ENCODE measurements around the gene WDR27. TPM values are rescaled to one million over a fixed set of nuclear protein-coding genes. Genes with fewer than 3 reads are reported as not detected.

WDR27 gene
- total RNA-seq, 6 donors from 2014 or later: 20.1 to 80.7 (median 40.3) TPM

- WGBS, 2 donors: 6 to 7% methylated on average over 18 to 22 of the region's 22 CpGs
- ATAC-seq (ENCODE audit: low FRiP score in 2 of 2) (peak; percentile 65 to 79), DNase-seq (peak; percentile 46 to 82)
- Histone ChIP-seq H3K4me3 (peak overlapping the region; percentile 55 to 93 (median 74)), H3K4me1 (peaks cover 11 to 35% (median 18%) of the 10 kb centered on the region in 4 donors), H3K36me3 (no peaks in the 10 kb centered on the region), H3K27me3 (no peaks in the 10 kb centered on the region), H3K9me3 (no peaks in the 10 kb centered on the region), H3K27ac (peak overlapping the region; percentile 88 to 97 (median 91))
- TF ChIP-seq POLR2AphosphoS5 (IDR thresholded peaks at IDR 0.05) (peak in 1 of 2 donors; percentile 34), EP300 (IDR thresholded peaks at IDR 0.05) (no peak)
These were observed 20.8 kb upstream of the WDR27 start for GRCh38 chr6:169722362-169723199.

- TF ChIP-seq POLR2A (IDR thresholded peaks at IDR 0.05) (no peak), POLR2AphosphoS5 (IDR thresholded peaks at IDR 0.05) (no peak), CTCF (IDR thresholded peaks at IDR 0.05) (no peak), EP300 (IDR thresholded peaks at IDR 0.05) (no peak)
- Histone ChIP-seq H3K9me3 (no peaks in the 10 kb centered on the region), H3K4me1 (peaks cover 11 to 30% (median 15%) of the 10 kb centered on the region in 4 donors), H3K36me3 (peaks cover 0 to 22% (median 12%) of the 10 kb centered on the region in 4 donors), H3K27ac (no peak overlapping the region), H3K4me3 (no peak overlapping the region), H3K27me3 (no peaks in the 10 kb centered on the region)
- ATAC-seq (ENCODE audit: low FRiP score in 2 of 2) (no peak), DNase-seq (no peak)
- WGBS, 2 donors: 82 to 92% methylated on average over 3 of the region's 3 CpGs
These were observed 18.5 kb upstream of the WDR27 start for GRCh38 chr6:169720207-169720855.

- Histone ChIP-seq H3K27me3 (no peaks in the 10 kb centered on the region), H3K27ac (no peak overlapping the region), H3K9me3 (no peaks in the 10 kb centered on the region), H3K4me3 (no peak overlapping the region), H3K4me1 (peaks cover 10 to 23% (median 13%) of the 10 kb centered on the region in 4 donors), H3K36me3 (peaks cover 0 to 34% (median 23%) of the 10 kb centered on the region in 4 donors)
- ATAC-seq (ENCODE audit: low FRiP score in 2 of 2) (no peak), DNase-seq (no peak)
- WGBS, 2 donors: 78 to 95% methylated on average over 4 of the region's 4 CpGs
- TF ChIP-seq CTCF (IDR thresholded peaks at IDR 0.05) (no peak), POLR2A (IDR thresholded peaks at IDR 0.05) (no peak), POLR2AphosphoS5 (IDR thresholded peaks at IDR 0.05) (no peak), EP300 (IDR thresholded peaks at IDR 0.05) (no peak)
These were observed 17.3 kb upstream of the WDR27 start for GRCh38 chr6:169719117-169719516.

GRCh38 chr6:169714595-169714994, 12.8 kb upstream of the WDR27 start:
- no peak for ATAC-seq (ENCODE audit: low FRiP score in 2 of 2)
- 94% methylated on average over 9 of the region's 9 CpGs for WGBS, 2 donors
- H3K27ac ChIP-seq: no peak overlapping the region
- H3K4me1 ChIP-seq: no peaks in the 10 kb centered on the region
- DNase-seq: no peak
- TF ChIP-seq CTCF (IDR thresholded peaks at IDR 0.05) (no peak), POLR2AphosphoS5 (IDR thresholded peaks at IDR 0.05) (no peak), EP300 (IDR thresholded peaks at IDR 0.05) (no peak), POLR2A (IDR thresholded peaks at IDR 0.05) (no peak)
- no peaks in the 10 kb centered on the region for H3K27me3 ChIP-seq
- H3K36me3 ChIP-seq: peaks cover 10 to 76% (median 45%) of the 10 kb centered on the region in 4 donors
- no peak overlapping the region for H3K4me3 ChIP-seq
- H3K9me3 ChIP-seq: no peaks in the 10 kb centered on the region

GRCh38 chr6:169714178-169714577, 12.3 kb upstream of the WDR27 start:
- DNase-seq (no peak), ATAC-seq (ENCODE audit: low FRiP score in 2 of 2) (no peak)
- Histone ChIP-seq H3K36me3 (peaks cover 10 to 80% (median 45%) of the 10 kb centered on the region in 4 donors), H3K27ac (no peak overlapping the region), H3K4me1 (no peaks in the 10 kb centered on the region), H3K9me3 (no peaks in the 10 kb centered on the region), H3K27me3 (no peaks in the 10 kb centered on the region), H3K4me3 (no peak overlapping the region)
- WGBS, 2 donors: 100% methylated on average over 2 of the region's 2 CpGs
- no peak for TF ChIP-seq POLR2AphosphoS5 (IDR thresholded peaks at IDR 0.05)
- no peak for TF ChIP-seq EP300 (IDR thresholded peaks at IDR 0.05)
- TF ChIP-seq POLR2A (IDR thresholded peaks at IDR 0.05): no peak
- TF ChIP-seq CTCF (IDR thresholded peaks at IDR 0.05): no peak
